Astrocyte (in vitro differentiated cells and primary cell): ENCODE measurements around the gene CDCP1. TPM values are rescaled to one million over a fixed set of nuclear protein-coding genes. Genes with fewer than 3 reads are reported as not detected.

ENCODE experiments used
- DNase-seq: peaks from one replicate; pipeline ENCODE4 v3.0.0-alpha.2; 2010; ENCODE audit warnings: low read depth
- FAIRE-seq: peaks from 2 replicates; lab custom pipeline; 2011; peaks lifted over from hg19 to GRCh38; lab: Jason Lieb, UNC
- H2AFZ ChIP-seq: 2 replicates; pipeline ENCODE4 v1.6.0; 2012; ENCODE audit warnings: low read depth, low read length, inconsistent platforms
- H3K27ac ChIP-seq: 2 replicates; pipeline ENCODE4 v1.5.1; 2011; ENCODE audit warnings: low read depth, low read length, inconsistent platforms
- H3K27me3 ChIP-seq: 2 replicates; pipeline ENCODE4 v1.6.0; 2011; ENCODE audit warnings: low read length, inconsistent platforms; ENCODE audit not compliant: insufficient read depth
- H3K36me3 ChIP-seq: 2 replicates; pipeline ENCODE4 v1.5.1; 2011; ENCODE audit warnings: low read length, inconsistent platforms; ENCODE audit not compliant: insufficient read depth
- H3K4me1 ChIP-seq: 2 replicates; pipeline ENCODE4 v1.5.1; 2011; ENCODE audit warnings: low read length, inconsistent platforms; ENCODE audit not compliant: insufficient read depth
- H3K4me2 ChIP-seq: 2 replicates; pipeline ENCODE4 v1.6.0; 2012; ENCODE audit warnings: low read length, inconsistent platforms
- H3K4me3 ChIP-seq: 2 replicates; pipeline ENCODE4 v1.5.1; 2011; ENCODE audit warnings: low read depth, mild to moderate bottlenecking, low read length, inconsistent platforms; ENCODE audit not compliant: insufficient read depth
- H3K79me2 ChIP-seq: 2 replicates; pipeline ENCODE4 v1.6.0; 2012; ENCODE audit warnings: mild to moderate bottlenecking, low read length, inconsistent platforms; ENCODE audit not compliant: insufficient read depth
- H3K9ac ChIP-seq: 2 replicates; pipeline ENCODE4 v1.6.0; 2012; ENCODE audit warnings: mild to moderate bottlenecking, low read length, inconsistent platforms
- H3K9me3 ChIP-seq: 2 replicates; pipeline ENCODE4 v1.5.1; 2012; ENCODE audit warnings: low read depth, mild to moderate bottlenecking, low read length, inconsistent platforms; ENCODE audit not compliant: insufficient read depth
- H4K20me1 ChIP-seq: 2 replicates; pipeline ENCODE4 v1.6.0; 2012; ENCODE audit warnings: low read length, inconsistent platforms; ENCODE audit not compliant: insufficient read depth
- H3K27ac Mint-ChIP-seq: one replicate; pipeline ENCODE4 v1.8.0; 2021; ENCODE audit warnings: mild to moderate bottlenecking, mixed read lengths; ENCODE audit not compliant: unreplicated experiment
- H3K27me3 Mint-ChIP-seq: one replicate; pipeline ENCODE4 v1.8.0; 2021; ENCODE audit warnings: low read depth, mixed read lengths; ENCODE audit not compliant: unreplicated experiment
- H3K36me3 Mint-ChIP-seq: one replicate; pipeline ENCODE4 v1.8.0; 2021; ENCODE audit warnings: low read depth, mixed read lengths; ENCODE audit not compliant: unreplicated experiment
- H3K4me1 Mint-ChIP-seq: one replicate; pipeline ENCODE4 v1.8.0; 2021; ENCODE audit warnings: low read depth, mixed read lengths; ENCODE audit not compliant: unreplicated experiment
- H3K4me3 Mint-ChIP-seq: one replicate; pipeline ENCODE4 v1.8.0; 2021; ENCODE audit warnings: mild to moderate bottlenecking, moderate library complexity, mixed read lengths; ENCODE audit not compliant: unreplicated experiment
- H3K9me3 Mint-ChIP-seq: one replicate; pipeline ENCODE4 v1.8.0; 2021; ENCODE audit warnings: mild to moderate bottlenecking, mixed read lengths; ENCODE audit not compliant: unreplicated experiment
- CTCF ChIP-seq: IDR thresholded peaks from 2 replicates; pipeline ENCODE4 v1.5.1; 2011; ENCODE audit warnings: low read depth, mild to moderate bottlenecking, inconsistent platforms, low read length, moderate library complexity; ENCODE audit not compliant: insufficient read depth
- EZH2 ChIP-seq: IDR thresholded peaks from 2 replicates; pipeline ENCODE4 v1.6.1; 2012; ENCODE audit warnings: mild to moderate bottlenecking, low read length, inconsistent platforms; ENCODE audit not compliant: insufficient read depth
- total RNA-seq: library from RNA; stranded (reverse); gene quantifications from 2 replicates; pipeline ENCODE4 v1.2.1, GENCODE V29; 2021

The CDCP1 gene
- total RNA-seq, 1 donor from 2014 or later: 6.8 TPM

GRCh38 chr3:45139372-45140140, 6.6 kb downstream of the CDCP1 start:
- TF ChIP-seq EZH2 (no peak), CTCF (no peak)
- Mint-ChIP-seq H3K4me1 (peaks cover 24% of the 10 kb centered on the region), H3K36me3 (peaks cover 6% of the 10 kb centered on the region), H3K27ac (no peak overlapping the region), H3K4me3 (no peak overlapping the region), H3K27me3 (peaks cover 13% of the 10 kb centered on the region), H3K9me3 (no peaks in the 10 kb centered on the region)
- no peaks in the 10 kb centered on the region for H3K9me3 ChIP-seq
- H3K9ac ChIP-seq: no peak overlapping the region
- H3K79me2 ChIP-seq: peaks cover 40% of the 10 kb centered on the region
- peaks cover 43% of the 10 kb centered on the region for H3K4me1 ChIP-seq
- H2AFZ ChIP-seq: peak overlapping the region; percentile 8
- H3K4me3 ChIP-seq: no peak overlapping the region
- no peaks in the 10 kb centered on the region for H4K20me1 ChIP-seq
- peak overlapping the region; percentile 24 for H3K4me2 ChIP-seq
- DNase-seq (no peak), FAIRE-seq (no peak)
- H3K27me3 ChIP-seq: no peaks in the 10 kb centered on the region
- H3K36me3 ChIP-seq: no peaks in the 10 kb centered on the region
- H3K27ac ChIP-seq: no peak overlapping the region

GRCh38 chr3:45137656-45138181, 8.5 kb downstream of the CDCP1 start:
- no peak overlapping the region for H3K27ac Mint-ChIP-seq
- FAIRE-seq: no peak
- Histone ChIP-seq H3K4me1 (peaks cover 40% of the 10 kb centered on the region), H3K4me2 (no peak overlapping the region), H3K4me3 (no peak overlapping the region), H3K79me2 (peaks cover 28% of the 10 kb centered on the region), H4K20me1 (no peaks in the 10 kb centered on the region), H2AFZ (no peak overlapping the region), H3K27ac (no peak overlapping the region), H3K9me3 (peaks cover 2% of the 10 kb centered on the region), H3K36me3 (no peaks in the 10 kb centered on the region), H3K9ac (no peak overlapping the region), H3K27me3 (no peaks in the 10 kb centered on the region)
- H3K27me3 Mint-ChIP-seq: peaks cover 6% of the 10 kb centered on the region
- H3K4me3 Mint-ChIP-seq: no peak overlapping the region
- no peak for TF ChIP-seq CTCF
- peaks cover 3% of the 10 kb centered on the region for H3K9me3 Mint-ChIP-seq
- peaks cover 32% of the 10 kb centered on the region for H3K4me1 Mint-ChIP-seq
- DNase-seq: no peak
- H3K36me3 Mint-ChIP-seq: peaks cover 4% of the 10 kb centered on the region

- Mint-ChIP-seq H3K27ac (peak overlapping the region; percentile 29), H3K36me3 (no peaks in the 10 kb centered on the region), H3K27me3 (no peaks in the 10 kb centered on the region), H3K4me3 (no peak overlapping the region), H3K4me1 (peaks cover 32% of the 10 kb centered on the region), H3K9me3 (peaks cover 3% of the 10 kb centered on the region)
- H3K27me3 ChIP-seq: no peaks in the 10 kb centered on the region
- peaks cover 2% of the 10 kb centered on the region for H3K9me3 ChIP-seq
- no peak for DNase-seq
- H3K4me3 ChIP-seq: no peak overlapping the region
- no peaks in the 10 kb centered on the region for H4K20me1 ChIP-seq
- TF ChIP-seq CTCF: no peak
- H3K4me1 ChIP-seq: peaks cover 43% of the 10 kb centered on the region
- no peak for FAIRE-seq
- H3K9ac ChIP-seq: no peak overlapping the region
- H3K27ac ChIP-seq: no peak overlapping the region
- no peak overlapping the region for H2AFZ ChIP-seq
- H3K4me2 ChIP-seq: no peak overlapping the region
- no peaks in the 10 kb centered on the region for H3K36me3 ChIP-seq
- peaks cover 14% of the 10 kb centered on the region for H3K79me2 ChIP-seq
Measured at GRCh38 chr3:45135959-45136358, 10.2 kb downstream of the CDCP1 start.
